T follicular helper cell (primary cell): ENCODE measurements around the gene MGAT4B.

Experiments
- DNase-seq: peaks from one replicate; pipeline ENCODE4 v3.0.0-alpha.2; 2020; ENCODE audit warnings: low read depth

Gene MGAT4B

DNA sequence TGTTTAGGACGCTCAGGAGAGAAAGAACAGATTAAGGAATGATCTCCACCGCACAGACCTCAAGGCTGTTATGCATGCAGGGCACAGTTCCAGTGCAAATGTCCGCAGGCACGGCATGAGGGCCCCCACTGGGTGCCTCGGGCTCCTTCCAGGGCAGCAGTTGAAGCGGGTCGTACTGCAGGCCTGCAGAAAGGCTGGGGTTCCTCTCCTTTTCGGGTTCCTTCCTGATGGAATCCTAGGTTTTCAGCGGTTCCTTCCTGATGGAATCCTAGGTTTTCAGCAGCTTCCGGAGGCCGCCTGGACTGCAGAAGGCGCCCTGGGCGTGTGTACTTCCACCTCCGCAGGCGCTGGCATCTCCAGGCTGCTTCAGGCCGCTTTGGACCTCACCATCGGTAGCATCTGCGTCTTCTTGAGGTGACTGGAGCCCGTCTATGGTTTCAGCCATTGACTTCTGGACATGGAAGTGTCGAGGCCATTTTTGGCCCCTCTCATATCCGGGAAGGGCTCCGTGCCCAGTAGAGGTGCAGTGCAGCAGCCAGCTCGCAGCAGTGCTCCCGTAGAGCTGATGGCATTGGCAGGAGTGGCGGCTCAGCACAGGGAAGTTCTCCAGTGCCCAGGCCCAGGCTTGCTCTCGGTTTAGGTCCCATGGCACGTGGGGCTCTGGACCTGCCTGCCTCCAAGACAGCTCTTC, 5.6 kb upstream of the MGAT4B start:
- no peak for DNase-seq

DNA sequence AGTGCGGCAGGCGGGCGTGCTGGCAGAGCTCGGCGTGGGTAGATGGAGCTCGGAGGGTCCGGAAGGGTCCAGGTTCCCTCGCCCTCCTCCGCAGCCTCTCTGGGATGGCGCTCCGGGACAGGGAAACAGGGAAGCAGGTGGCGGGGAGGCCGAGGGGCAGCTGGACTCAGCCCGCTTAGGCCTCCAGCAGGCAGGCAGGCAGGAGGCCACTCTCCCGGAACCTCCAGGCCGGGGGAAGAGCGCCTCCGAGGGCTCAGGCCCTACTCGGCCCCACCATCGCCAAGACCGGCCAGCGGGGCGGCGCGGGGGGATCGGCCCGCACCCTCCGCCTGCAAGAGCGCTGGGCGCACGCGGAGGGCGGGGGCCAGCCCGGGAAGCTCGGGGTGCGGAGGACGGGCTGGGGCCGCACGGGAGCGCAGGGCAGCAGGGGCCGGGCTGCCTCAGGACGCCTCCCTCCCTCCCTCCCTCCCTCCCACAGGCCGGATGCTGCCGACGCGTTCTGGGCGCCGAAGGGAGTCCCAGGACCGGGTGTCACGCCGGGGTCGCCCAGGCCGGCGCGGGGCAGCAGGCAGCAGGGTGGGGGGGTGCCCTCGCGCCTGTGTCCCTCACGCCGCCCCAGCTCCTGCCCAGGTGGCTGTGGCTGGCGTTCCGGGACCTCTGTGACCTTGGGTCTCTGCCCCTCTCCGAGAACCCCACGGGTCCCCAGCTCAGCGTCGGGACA, 977 bp downstream of the MGAT4B start:
- DNase-seq, result no peak

DNA sequence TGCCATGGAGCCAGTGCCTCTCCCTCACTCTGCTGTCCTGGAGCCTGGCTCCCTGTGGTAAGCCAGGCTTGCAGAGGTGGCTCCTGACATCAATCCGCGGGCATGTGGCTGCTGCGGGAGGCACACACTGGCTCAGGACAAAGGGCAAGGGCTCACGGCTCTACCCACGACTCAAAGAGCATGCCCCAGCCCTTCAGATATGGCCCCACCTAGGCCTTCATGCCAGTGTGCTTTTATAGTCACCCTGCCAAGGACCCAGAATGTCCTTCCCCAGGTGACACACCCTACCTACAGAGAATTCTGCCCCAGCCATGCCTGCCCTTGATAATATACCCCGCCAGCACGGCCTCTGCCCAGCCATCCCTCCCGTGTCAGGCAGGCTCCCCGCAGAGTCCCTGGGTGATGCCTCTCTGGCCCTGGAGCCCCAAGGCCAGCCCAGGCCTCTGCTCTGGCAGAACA, 1.6 kb downstream of the MGAT4B start:
- no peak for DNase-seq

DNA sequence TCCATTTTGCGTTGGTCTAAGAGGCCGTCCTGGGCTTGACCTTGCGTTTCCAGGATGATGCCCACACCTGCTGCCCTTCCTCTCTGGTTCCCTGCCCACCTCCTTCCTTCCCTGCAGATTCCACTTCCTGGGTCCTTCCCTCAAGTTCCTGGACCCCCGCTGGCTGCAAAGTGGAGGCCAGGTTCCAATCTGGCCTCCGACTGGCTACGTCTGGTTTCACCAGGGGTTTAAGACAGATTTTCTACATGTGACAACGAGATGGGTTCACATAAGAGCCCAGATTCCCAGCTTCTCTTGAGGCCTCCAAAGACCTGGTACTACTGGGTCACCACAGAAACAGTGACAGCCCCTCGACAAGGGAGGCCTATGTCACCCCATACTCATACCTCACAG, 2.1 kb downstream of the MGAT4B start:
- no peak for DNase-seq

DNA sequence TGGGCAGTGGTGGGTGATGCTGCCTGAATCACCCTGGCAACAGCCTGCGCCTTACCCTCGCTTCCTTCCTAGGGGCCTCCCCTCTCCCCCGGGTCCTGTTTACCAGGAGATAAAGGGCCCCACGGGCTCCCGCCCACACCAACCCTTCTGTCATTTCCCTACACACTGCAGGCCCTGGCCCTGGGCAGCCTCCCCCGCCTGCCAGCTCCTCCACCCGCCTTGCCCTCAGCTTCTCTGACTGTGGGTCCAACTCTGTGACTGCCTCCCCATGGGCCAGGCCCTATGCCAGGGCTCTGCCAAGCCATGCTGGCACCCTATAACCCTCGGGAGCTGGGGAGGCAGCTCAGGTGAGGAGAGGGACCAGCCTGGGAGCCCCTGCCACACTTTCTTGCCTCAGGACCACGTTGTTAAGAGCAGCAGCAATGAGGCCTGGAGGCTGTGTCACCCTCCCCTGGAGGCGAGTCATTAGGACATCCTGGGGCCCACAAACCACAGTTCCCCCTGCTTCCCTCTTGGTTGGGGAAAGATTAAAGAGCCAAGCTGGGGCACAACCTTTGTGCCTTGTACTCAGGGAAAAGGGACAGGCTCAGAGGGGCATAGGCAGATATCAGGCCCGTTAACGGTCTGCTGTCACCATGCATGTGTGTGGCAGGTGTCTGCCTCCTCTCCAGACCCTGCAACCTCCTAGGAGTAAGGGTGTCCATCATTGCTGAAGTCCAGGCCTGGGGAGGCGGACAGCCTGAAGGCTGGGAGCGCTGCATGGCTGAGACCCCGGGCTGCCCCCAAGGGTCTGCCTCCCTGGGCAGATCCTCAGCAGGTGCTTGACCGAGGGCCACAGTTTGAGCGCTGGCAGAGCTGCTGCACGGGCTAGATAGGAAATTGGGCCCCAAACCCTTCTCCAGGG, 2.8 kb downstream of the MGAT4B start:
- DNase-seq, result no peak

DNA sequence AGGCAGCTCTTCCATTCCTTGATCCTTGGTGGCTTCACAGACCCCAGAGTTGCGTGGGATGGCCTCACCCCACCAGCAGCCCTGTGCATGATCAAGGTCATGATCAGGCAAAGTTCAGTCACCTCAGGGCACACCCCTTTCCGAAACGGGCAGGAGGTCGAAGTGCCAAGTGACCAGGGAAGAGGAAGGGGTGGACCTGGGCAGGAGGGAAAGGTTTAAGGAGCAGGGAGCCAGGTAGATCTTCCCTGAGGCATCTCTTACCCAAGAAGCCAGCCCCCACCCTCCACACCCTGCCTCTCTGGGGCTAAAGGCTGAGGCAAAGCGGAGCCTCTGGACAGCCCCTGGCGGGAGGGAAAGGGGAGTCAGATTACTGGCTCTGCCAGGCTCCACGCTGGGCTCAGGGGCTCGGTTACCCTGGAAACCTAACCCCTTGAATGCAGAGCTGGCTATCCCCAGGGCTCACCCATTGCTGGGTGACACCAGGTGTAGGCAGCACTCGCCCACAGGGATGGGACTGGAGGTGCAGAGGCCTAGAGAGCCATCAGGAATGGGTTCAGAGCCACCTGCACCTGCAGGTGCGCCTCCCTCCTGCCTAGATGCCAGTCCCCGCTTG, 3.6 kb downstream of the MGAT4B start:
- no peak for DNase-seq

DNA sequence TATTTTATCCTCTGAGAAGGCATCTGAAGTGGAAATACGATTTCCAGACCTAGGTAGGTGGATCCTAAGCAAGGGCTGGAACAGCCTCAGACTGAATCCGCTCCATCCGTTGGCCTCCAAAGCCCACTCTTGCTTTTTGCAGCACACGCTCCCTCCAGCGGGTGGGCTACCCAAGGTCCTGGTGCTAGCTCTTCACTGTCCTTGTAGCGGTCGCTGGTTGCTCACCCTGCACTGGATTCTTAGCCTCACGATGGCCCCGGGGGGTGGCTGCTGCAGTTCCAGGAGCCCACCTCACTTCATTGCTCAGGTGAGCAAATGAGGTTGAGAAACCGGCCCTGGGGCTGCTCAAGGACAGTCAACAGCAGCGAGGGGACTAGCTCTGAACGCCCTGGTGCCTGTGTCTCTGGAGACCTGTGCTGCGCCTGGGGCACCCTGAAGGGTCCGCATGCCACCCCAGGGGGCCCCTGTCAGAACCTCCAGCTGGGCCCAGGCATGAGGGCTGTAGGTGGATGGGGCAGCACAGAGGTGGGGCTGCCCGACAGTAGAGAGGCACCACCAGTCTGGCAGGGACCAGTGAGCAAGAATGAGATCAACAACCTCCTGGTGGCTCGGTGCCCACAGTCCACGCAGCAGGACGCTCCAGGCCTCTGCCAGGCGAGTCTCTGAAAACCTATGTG, 4.3 kb downstream of the MGAT4B start:
- DNase-seq, result no peak

DNA sequence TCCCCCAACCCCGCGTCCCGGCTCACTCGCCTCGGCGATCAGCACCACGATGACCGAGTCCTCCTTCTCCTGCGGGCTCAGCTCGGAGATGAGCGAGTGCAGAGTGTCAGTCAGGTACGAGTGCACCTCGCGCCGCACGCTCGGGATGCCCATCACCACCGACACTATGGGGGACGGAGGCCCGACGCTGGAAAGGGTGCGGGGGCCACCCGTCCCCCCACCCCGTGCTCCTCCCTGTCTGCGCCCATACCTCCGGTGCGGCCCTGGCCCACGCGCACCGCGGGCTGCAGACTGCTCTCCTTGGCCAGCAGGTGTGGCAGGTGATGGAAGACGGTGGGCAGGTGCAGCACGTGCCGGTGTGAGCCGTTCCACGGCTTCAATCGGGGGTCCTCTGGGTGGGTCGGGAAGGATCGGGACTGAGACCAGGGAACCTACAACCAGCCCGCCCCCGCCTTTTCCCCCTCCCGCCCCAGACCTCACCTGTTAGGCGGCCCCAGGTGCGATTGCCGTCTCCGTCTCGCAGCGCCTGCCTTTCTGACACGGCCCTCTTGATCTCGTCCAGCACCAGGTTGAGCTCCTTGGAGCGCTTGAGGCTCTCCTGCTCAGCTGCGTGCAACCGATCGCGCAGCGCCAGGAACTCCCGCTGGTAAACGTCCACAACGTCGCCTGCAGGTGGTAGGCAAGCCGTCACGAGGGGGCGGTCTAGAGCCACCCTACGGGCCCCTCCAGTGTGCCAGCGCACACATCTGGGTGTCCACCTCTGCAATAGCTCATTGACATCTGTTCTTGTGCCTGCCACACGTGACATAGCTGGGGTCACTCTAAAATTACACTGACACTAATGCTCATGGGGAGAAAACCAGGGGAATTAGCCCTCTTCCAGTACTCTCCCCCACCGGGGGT, 5.1 kb downstream of the MGAT4B start:
- DNase-seq, result peak; percentile 76

DNA sequence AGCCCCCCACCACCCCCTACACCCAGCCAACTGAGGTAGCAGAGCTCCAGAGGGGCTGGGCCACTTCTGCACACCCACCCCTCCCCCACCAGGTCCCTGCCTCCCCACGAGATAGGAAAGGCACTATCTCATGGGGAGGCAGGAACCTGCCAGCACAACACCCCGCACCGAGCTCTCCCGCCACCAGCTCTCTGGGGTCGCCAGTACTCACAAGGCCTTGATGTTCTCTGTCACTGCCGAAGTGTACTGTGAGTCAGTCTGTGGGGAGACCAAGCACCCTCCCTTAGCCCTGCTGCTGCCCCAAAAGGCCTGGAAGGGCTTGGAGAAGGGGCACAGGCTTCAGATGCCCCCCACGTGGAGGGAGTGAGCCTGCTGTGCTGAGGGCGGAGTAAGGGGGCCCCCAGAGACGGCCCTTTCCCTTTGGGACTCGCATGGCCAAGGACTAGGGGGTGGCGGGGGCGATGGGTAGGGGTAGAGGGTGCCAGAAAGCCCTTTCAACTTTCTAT, 5.9 kb downstream of the MGAT4B start:
- no peak for DNase-seq

DNA sequence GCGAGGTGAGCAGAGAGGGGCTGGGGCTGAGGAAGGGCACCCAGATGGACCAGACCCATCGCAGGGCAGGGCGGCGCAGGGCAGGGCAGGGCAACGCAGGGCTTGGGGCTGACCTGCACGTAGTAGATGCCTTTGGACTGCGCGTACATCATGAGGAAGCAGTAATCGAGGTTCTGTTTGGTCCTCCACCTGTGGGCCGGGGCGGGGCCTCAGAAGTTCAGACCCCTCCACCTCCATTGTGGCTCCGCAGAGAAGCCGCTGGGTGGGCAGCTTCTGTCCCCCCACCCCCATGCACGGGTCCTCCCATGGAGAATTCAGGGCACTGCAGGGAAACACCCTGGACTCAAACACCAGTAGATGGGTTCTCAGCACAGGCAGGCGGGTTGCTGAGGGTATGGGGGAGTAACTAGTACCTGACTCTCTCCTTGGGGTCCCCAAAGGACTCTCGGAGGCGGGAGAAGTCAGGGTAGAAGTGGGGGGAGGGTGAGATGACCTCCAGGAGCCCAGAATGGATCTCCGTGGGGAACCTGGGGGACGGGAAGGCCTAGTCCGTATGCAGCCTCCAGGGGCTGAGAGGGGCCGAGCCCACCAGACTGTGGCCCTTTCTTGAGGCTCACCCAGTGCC, 6.5 kb downstream of the MGAT4B start:
- DNase-seq, result no peak

DNA sequence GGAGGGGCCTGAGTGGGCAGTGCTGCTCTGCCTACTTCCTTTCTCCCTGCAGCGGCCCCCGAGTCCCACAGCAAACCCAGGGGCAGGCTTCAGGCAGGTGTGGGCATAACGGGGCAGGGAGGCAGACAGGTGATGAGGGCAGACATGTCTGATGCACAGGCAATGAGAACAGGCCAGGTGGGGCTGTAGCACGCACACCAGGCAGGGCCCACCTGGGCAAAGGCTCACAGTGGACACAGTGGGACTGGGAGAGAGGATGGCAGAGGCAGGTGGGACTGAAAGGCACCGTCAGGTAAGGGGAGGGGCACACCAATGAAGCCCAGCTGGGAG, 7.1 kb downstream of the MGAT4B start:
- no peak for DNase-seq

DNA sequence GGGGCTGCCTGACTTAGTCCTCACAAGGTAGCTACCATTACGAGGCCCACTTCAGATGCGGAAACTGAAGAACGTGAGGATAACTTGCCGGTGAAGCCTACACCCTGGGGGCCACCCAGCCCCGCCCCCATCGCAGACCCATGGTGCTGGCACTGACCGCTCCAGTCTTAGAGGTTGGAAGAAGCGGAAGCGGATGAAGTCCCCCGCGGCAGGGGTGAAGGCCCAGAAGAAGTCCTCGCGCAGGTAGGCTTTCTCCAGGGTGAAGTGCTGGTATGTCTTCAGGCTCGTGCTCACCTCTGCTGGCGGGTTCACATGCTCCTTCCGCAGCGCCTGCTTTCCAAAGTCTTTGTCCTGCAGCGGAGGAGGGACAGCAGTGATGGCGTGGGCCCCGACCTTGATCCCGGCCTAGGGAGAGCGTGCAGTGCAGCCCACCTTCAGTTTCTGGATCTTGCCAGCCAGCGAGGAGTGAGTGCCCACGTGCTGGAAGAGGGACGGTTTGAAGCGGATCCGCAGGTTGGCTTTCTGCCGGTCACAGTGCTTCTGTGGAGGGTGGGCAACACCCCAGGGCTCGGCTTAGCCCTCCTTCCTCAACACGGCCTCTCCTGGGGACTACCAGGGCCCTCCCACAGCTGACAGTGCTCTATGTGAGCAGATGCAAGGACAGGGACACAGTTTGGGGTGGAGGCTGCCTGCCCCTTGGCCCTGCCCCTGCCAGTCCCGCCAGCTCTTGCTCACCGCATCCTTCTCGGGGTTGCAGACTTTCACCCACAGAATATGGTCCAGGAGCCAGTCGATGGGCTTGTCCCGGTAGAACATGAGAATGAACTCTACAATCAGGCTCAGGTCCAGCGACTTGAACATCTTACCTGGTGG, 7.7 kb downstream of the MGAT4B start:
- no peak for DNase-seq

DNA sequence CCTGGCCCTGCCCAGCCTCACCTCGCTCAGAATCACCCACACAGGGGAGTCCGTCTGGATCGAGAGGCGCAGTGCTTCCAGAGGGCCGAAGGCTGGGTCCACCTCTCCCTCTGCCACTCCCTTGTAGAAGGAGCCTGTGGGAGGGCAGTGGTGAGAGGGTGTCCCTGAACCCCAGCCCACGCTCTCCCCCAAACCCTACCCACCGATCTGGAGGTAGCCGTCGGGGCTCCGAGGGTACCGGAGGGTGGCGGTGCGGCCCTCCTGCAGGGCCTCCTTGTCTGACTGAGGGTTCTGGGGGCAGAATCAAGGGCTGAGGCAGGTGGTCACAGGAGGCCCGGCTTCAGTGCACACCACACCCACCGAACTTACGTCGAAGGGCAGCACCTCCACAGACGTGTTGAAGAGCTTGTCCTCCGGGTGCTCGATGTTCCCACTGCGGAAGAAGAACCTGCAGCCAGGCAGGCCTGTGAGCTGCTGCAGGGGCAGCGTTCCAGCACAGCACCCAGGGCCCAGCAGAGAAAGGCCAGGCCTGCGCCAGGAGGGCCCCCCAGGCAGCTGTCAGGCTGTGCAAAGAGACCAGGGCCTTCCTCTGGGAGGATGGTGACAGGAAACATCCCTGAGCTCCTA, 8.4 kb downstream of the MGAT4B start:
- no peak for DNase-seq

DNA sequence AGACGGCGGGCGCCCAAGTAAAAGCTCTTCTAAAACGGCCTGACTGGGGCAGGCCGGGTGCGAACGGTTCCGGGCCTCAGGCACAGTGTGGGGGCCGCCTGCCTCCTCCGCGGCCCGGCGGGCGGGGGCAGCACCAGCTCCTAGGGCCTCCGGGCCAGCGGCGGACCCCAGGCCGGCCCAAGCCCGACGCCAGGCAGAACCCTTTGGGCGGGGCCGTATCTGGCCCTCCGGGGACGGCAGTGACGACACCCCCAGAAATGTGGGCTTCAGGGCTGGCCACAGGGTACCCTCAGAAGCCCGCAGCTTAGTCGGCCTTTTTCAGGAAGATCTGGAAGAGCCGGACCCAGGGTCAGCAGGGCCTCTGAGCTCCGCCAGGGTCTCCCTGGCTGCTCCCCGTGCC, 8.9 kb downstream of the MGAT4B start:
- DNase-seq, result no peak

DNA sequence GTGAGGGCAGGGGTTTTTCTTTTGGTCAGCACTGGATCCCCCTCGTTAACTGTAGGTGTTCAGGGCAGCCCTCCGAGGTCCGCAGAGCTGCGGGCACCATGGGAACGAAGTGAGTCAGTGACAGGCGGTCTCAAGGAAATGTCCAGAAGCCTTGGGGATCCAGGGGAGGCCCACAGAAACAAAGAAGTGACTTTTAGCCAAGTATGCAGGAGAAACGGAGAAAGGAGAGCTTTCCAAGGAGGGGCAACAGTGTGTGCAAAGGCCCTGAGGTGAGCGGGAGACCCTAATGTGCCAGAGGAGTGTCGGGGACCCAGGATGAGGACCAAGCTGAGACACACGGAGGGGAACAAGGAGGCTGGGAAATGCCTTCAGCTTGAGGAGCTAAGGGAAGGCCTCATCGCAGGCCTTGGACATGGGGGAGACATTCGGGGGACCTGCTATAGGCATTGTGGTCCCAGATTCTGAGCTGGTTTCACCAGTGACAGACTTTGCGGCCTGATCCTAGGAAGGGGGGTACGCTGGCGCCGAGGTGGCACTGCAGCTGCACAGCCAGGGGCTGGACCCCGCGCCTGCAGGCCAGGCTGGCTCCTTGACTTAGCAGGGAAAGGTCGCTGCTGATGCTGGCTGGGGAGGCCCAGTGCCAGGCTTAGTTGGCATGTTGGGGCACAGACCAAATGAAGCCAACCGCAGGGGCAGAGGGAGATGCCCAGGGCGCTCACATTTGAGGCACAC, 9.6 kb downstream of the MGAT4B start:
- DNase-seq, result no peak

DNA sequence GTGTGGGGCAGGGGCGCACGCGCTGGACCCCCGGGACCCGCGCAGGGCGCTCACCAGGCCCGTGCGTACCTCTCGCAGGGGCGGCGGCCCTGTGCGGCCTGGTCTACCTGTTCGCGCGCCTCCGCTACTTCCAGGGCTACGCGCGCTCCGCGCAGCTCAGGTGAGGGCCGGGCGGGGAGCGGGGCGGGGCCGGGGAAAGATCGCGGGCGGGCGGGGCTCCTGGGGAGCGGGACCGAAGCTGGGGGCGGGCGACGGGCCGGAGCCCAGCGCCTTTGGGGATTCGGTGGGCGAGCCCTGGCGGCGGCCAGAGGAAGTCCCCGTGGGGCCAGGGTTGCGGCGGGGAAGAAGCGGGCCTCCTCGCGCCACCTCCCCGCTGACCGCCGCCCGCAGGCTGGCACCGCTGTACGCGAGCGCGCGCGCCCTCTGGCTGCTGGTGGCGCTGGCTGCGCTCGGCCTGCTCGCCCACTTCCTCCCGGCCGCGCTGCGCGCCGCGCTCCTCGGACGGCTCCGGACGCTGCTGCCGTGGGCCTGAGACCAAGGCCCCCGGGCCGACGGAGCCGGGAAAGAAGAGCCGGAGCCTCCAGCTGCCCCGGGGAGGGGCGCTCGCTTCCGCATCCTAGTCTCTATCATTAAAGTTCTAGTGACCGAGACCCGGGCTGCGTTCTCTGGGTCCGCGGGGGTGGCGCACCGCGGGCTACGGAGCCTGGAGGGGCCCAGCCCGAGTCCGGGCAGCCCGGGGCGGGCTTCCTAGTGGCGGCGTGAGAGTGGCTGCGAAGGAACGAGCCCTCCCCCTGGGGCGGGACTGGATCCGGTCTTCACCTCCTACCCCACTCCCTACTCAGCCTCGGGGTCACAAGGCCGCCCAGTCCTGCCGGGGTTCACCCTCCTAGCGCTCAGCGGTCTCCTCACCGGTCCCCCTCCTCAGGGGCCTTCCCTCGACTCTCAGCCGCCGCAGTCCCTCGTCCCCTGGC, 10.5 kb downstream of the MGAT4B start:
- peak; percentile 55 for DNase-seq
